GM23248 (cell line): Measurements from ENCODE around the gene ZNF197. TPM values are rescaled to one million over a fixed set of nuclear protein-coding genes. Genes with fewer than 3 reads are reported as not detected.

Source experiments
- DNase-seq: peaks from one replicate; pipeline ENCODE4 v3.0.0-alpha.2; 2015
- H2AFZ ChIP-seq: fragments of 200-600 bp; sonication (generic); 2 replicates; pipeline ENCODE4 v1.6.1; 2016; ENCODE audit warnings: antibody characterized with exemption
- H3F3A ChIP-seq: fragments of 200-600 bp; sonication (generic); 2 replicates; pipeline ENCODE4 v1.6.1; 2016; ENCODE audit warnings: mild to moderate bottlenecking, antibody characterized with exemption, mixed run types; ENCODE audit not compliant: insufficient read depth
- H3K27ac ChIP-seq: fragments of 200-600 bp; sonication (generic); 2 replicates; pipeline ENCODE4 v1.5.1; 2016; ENCODE audit warnings: mild to moderate bottlenecking
- H3K27me3 ChIP-seq: fragments of 200-600 bp; sonication (generic); replicated peaks from 2 replicates; pipeline ENCODE4 v1.6.1; 2016; ENCODE audit warnings: mild to moderate bottlenecking; ENCODE audit not compliant: insufficient read depth
- H3K36me3 ChIP-seq: fragments of 200-600 bp; sonication (generic); 2 replicates; pipeline ENCODE4 v1.6.1; 2016; ENCODE audit warnings: low read depth, mild to moderate bottlenecking
- H3K4me1 ChIP-seq: fragments of 200-600 bp; sonication (generic); 2 replicates; pipeline ENCODE4 v1.6.1; 2016; ENCODE audit warnings: mild to moderate bottlenecking; ENCODE audit not compliant: insufficient read depth
- H3K4me2 ChIP-seq: fragments of 200-600 bp; sonication (generic); one replicate; pipeline ENCODE4 v1.6.1; 2016; ENCODE audit warnings: mild to moderate bottlenecking; ENCODE audit not compliant: unreplicated experiment
- H3K4me3 ChIP-seq: fragments of 200-600 bp; sonication (generic); 2 replicates; pipeline ENCODE4 v1.5.1; 2016; ENCODE audit warnings: mild to moderate bottlenecking
- H3K79me2 ChIP-seq: fragments of 200-600 bp; sonication (generic); 2 replicates; pipeline ENCODE4 v1.6.1; 2016; ENCODE audit warnings: mild to moderate bottlenecking; ENCODE audit not compliant: insufficient read depth
- H3K9ac ChIP-seq: fragments of 200-600 bp; sonication (generic); 2 replicates; pipeline ENCODE4 v1.6.1; 2016; ENCODE audit warnings: mild to moderate bottlenecking
- H3K9me2 ChIP-seq: fragments of 200-600 bp; sonication (generic); 2 replicates; pipeline ENCODE4 v1.6.1; 2016; ENCODE audit warnings: mixed run types, mild to moderate bottlenecking, moderate library complexity; ENCODE audit not compliant: insufficient read depth
- H3K9me3 ChIP-seq: fragments of 200-600 bp; sonication (generic); one replicate; pipeline ENCODE4 v1.6.1; 2017; ENCODE audit warnings: low read depth
- H4K20me1 ChIP-seq: fragments of 200-600 bp; sonication (generic); 2 replicates; pipeline ENCODE4 v1.6.0; 2016; ENCODE audit not compliant: insufficient read depth
- EZH2 ChIP-seq: fragments of 200-600 bp; sonication (generic); IDR thresholded peaks from 2 replicates; pipeline ENCODE4 v1.6.1; 2018; ENCODE audit warnings: antibody characterized with exemption, mild to moderate bottlenecking; ENCODE audit not compliant: insufficient read depth, poor library complexity, severe bottlenecking
- EZH2phosphoT487 ChIP-seq: fragments of 200-600 bp; sonication (generic); IDR thresholded peaks from 2 replicates; pipeline ENCODE4 v1.6.1; 2018; ENCODE audit warnings: antibody characterized with exemption, moderate library complexity, mild to moderate bottlenecking, low read depth; ENCODE audit not compliant: insufficient read depth
- WGBS, 2 experiments: methylation state at CpG; one replicate each; pipeline ENCODE4 v1.1.6; 2015 to 2017; ENCODE audit warnings: low lambda C conversion rate in 2 of 2, low coverage in 1 of 2; ENCODE audit errors: missing lambda C conversion rate in 2 of 2; 5-methylcytosine and 5-hydroxymethylcytosine counted together
- in situ Hi-C: fragments of 300-500 bp; cut with MboI; formaldehyde crosslinking; loops from 2 replicates; pipeline ENCODE4 v1.15.0; 2020
- polyA plus RNA-seq: library from polyadenylated mRNA; unstranded; fragments of >200 nt; fragmentation: Nextera tagmentation; extraction: Ambion mirVana; gene quantifications from 2 replicates; pipeline ENCODE4 v1.2.1, GENCODE V29; 2016
- total RNA-seq: library from RNA; depleted of rRNA; stranded (reverse); fragments of >200 nt; shearing (Covaris generic); gene quantifications from 2 replicates; pipeline ENCODE4 v1.2.3, GENCODE V29; 2014

The ZNF197 gene
- total and polyA plus RNA-seq, 2 experiments from 2014 or later: 7.4 to 10.1 TPM

DNA sequence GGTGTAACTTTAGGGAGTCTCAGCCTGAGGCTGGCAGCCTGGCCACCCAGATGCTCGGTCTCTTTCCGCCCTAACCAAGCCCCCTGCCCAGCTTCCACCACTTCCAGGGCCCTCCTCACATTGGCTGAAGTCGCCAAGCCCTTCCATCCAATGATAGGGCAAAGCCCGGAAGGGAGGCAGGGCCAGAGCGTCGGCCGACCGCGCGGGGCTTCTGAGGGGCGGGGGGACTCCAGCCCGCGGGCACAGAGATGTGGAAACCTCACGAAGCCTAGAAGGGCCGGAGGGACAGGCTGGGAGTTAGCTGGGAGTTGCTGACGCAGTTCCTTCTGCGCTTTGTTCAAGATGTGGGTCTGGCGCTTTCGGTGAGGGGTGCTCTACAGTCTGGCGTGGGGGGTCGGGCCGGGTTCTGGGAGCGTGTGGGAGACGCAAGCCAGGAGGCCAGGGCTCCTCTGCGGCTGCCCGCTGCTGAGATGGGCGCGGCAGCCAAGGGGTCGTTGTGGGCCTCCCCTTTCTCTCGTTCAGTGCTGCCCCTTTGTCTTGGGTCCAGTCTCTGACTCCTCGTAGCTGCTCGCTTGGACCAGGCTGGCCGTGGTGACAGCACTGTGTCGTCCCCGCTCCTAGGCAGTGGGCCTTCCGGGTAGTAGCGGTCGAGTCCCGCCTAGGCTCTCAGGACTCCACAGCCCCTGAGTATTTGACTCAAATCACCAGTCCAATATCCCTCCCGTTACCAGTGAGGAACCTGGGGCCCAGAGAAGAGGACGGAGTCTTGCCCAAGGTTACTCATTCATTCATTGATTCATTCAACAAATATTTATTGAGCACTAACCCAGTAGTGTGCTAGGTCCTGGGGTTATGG, 40.0 kb upstream of the ZNF197 start, which contains the start of gene ZNF660:
ZNF660 (plus strand) TSS at position 319 of the 856 bp plus-strand sequence. CDS start 9,230 bp downstream, outside the sequence.
- Histone ChIP-seq H3F3A (peaks cover 8% of the 10 kb centered on the region; the same call in 1 of the 2 replicates), H3K4me1 (no peaks in the 10 kb centered on the region), H4K20me1 (no peaks in the 10 kb centered on the region), H3K79me2 (no peaks in the 10 kb centered on the region), H3K4me3 (peak within 1 kb of the TSS; percentile 72), H3K36me3 (no peaks in the 10 kb centered on the region), H3K4me2 (peak within 1 kb of the TSS; percentile 66), H3K27me3 (no peaks in the 10 kb centered on the region), H3K9me2 (no peaks in the 10 kb centered on the region), H2AFZ (peak within 1 kb of the TSS; percentile 86), H3K9ac (peak within 1 kb of the TSS; percentile 87), H3K9me3 (no peaks in the 10 kb centered on the region), H3K27ac (peak within 1 kb of the TSS; percentile 64)
- DNase-seq: peak; percentile 83
- WGBS, 2 experiments: 2% methylated on average over 31 to 41 of the region's 41 CpGs
- TF ChIP-seq EZH2 (no peak), EZH2phosphoT487 (no peak)
- in situ Hi-C loops: no loop called here

DNA sequence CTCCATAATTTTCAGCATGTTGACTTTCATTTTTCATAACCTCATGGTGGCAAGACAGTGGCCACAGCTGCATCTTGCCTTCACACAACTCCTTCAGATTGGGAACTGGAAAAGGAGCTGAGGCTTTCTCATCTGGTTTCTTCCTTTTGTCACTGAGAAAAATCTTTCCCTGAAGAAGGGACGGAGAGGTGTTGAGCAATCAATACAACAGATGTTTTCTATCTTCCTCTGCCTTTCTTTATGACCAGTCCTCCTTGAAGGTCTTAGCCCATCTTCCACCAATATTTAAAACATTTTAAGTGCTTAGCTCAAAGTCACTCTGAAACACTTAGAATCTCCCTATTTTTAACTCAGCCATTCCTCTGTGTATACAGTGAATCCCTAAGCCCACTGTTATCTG, 28.2 kb upstream of the ZNF197 start:
- Histone ChIP-seq H3K9me3 (no peaks in the 10 kb centered on the region), H3F3A (no peaks in the 10 kb centered on the region), H3K27ac (no peak overlapping the region), H3K4me1 (no peaks in the 10 kb centered on the region), H3K9ac (no peak overlapping the region), H3K9me2 (no peaks in the 10 kb centered on the region), H2AFZ (no peak overlapping the region), H3K4me2 (no peak overlapping the region), H3K4me3 (no peak overlapping the region), H3K27me3 (no peaks in the 10 kb centered on the region), H3K36me3 (peaks cover 18% of the 10 kb centered on the region), H4K20me1 (no peaks in the 10 kb centered on the region), H3K79me2 (no peaks in the 10 kb centered on the region)
- TF ChIP-seq EZH2phosphoT487 (no peak), EZH2 (no peak)
- 73 to 74% methylated on average over 1 of the region's 1 CpG for WGBS, 2 experiments
- DNase-seq: no peak
- in situ Hi-C loops: no loop called here

DNA sequence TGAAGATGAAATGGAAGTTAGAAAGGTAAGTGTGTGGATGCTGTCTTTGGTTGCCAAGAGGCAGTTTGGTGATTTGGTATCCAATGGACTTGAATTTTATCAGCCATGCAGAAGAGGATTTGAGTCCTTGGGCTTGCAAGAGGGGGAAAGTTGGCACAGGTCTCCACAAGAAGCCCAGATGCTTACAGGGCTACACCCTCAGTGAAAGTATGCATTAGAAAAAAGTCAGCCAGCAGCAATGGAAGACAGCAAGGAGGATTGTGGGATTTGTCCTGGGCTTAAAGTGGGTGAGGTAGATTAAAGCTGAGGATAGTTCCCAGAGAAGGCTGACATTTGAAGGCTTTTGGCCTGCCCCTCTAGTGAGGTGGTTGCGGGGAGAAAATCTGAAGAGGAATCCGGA, 23.1 kb upstream of the ZNF197 start:
- no peak for DNase-seq
- WGBS, 2 experiments: 73% methylated on average over 2 of the region's 2 CpGs
- no peaks in the 10 kb centered on the region for H3K27me3 ChIP-seq
- in situ Hi-C loops: no loop called here
- no peaks in the 10 kb centered on the region for H3K4me1 ChIP-seq
- TF ChIP-seq EZH2 (no peak), EZH2phosphoT487 (no peak)
- no peaks in the 10 kb centered on the region for H3K79me2 ChIP-seq
- H3K36me3 ChIP-seq: no peaks in the 10 kb centered on the region
- H3K9me3 ChIP-seq: no peaks in the 10 kb centered on the region
- H3K4me3 ChIP-seq: no peak overlapping the region
- no peak overlapping the region for H3K9ac ChIP-seq
- H3K4me2 ChIP-seq: no peak overlapping the region
- no peaks in the 10 kb centered on the region for H3K9me2 ChIP-seq
- H3K27ac ChIP-seq: no peak overlapping the region
- H4K20me1 ChIP-seq: no peaks in the 10 kb centered on the region
- no peak overlapping the region for H2AFZ ChIP-seq
- H3F3A ChIP-seq: no peaks in the 10 kb centered on the region

DNA sequence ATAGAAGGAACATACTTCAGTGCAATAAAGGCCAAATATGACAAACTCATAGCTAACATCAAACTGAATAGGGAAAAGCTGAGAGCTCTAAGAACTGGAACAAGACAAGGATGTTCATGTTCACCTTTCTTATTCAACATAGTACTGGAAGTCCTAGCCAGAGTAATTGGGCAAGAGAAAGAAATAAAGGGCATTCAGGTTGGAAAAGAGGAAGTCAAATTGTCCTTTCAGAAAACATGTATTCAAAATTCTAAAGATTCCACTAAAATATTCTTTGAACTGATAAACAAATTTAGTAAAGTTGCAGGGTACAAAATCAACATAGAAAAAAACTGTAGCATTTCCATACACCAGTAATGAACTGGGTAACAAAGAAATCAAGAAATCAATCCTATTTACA, 12.2 kb upstream of the ZNF197 start:
- no peaks in the 10 kb centered on the region for H3K9me3 ChIP-seq
- no peaks in the 10 kb centered on the region for H4K20me1 ChIP-seq
- no peaks in the 10 kb centered on the region for H3K9me2 ChIP-seq
- no peaks in the 10 kb centered on the region for H3K27me3 ChIP-seq
- H3F3A ChIP-seq: no peaks in the 10 kb centered on the region
- H3K4me2 ChIP-seq: no peak overlapping the region
- no peak overlapping the region for H2AFZ ChIP-seq
- H3K4me1 ChIP-seq: no peaks in the 10 kb centered on the region
- DNase-seq: no peak
- in situ Hi-C loops: no loop called here
- H3K9ac ChIP-seq: no peak overlapping the region
- H3K4me3 ChIP-seq: no peak overlapping the region
- TF ChIP-seq EZH2phosphoT487 (no peak), EZH2 (no peak)
- H3K27ac ChIP-seq: no peak overlapping the region
- H3K79me2 ChIP-seq: no peaks in the 10 kb centered on the region
- no peaks in the 10 kb centered on the region for H3K36me3 ChIP-seq
